Panc1 (cell line): ENCODE data around the gene CLDN11. TPM values are rescaled to one million over a fixed set of nuclear protein-coding genes. Genes with fewer than 3 reads are reported as not detected.

Source experiments
- ATAC-seq: fragments of 200-7000 bp; cut with Tn5 transposase; 2 replicates; pipeline ENCODE4 v1.9.1; 2020; ENCODE audit warnings: mild to moderate bottlenecking, moderate library complexity
- BruUV-seq: library from RNA; stranded (reverse); fragments of 400-500 nt; replicated peaks from 2 replicates; lab custom pipeline; 2021; lab: Mats Ljungman, UMichigan
- CTCF ChIA-PET: fragments of 300-600 bp; sonication (Branson Sonifier 250); formaldehyde crosslinking; loops from one replicate; lab custom pipeline; 2022; ENCODE audit warnings: antibody characterized with exemption; lab: Charles Lee
- POLR2A ChIA-PET: fragments of 300-600 bp; sonication (Branson Sonifier 250); formaldehyde crosslinking; loops from one replicate; lab custom pipeline; 2022; ENCODE audit warnings: antibody characterized with exemption; lab: Charles Lee
- DNase-seq: peaks from one replicate; pipeline ENCODE4 v3.0.0-alpha.2; 2010; ENCODE audit warnings: low read depth, low spot score
- H3K27ac ChIP-seq: 2 replicates; pipeline ENCODE4 v1.5.1; 2011; ENCODE audit warnings: mild to moderate bottlenecking, low read length, inconsistent platforms
- H3K27me3 ChIP-seq: fragments of 200-500 bp; sonication (Bioruptor generic); 2 replicates; pipeline ENCODE4 v1.6.0; 2014; ENCODE audit warnings: low read length, inconsistent platforms; ENCODE audit not compliant: control insufficient read depth, insufficient read depth
- H3K36me3 ChIP-seq: fragments of 200-500 bp; sonication (Bioruptor generic); 2 replicates; pipeline ENCODE4 v1.5.1; 2014; ENCODE audit warnings: inconsistent platforms, mild to moderate bottlenecking, low read length, moderate library complexity; ENCODE audit not compliant: control insufficient read depth, insufficient read depth
- H3K4me1 ChIP-seq: 2 replicates; pipeline ENCODE4 v1.5.1; 2011; ENCODE audit warnings: inconsistent platforms, mild to moderate bottlenecking, low read length, moderate library complexity; ENCODE audit not compliant: control insufficient read depth, insufficient read depth
- H3K4me3 ChIP-seq, 2 experiments: 2 replicates each; pipeline ENCODE4 v1.5.1; 2011 to 2012; ENCODE audit warnings: low read depth in 2 of 2, low read length in 2 of 2, mild to moderate bottlenecking in 2 of 2, inconsistent platforms in 1 of 2, moderate library complexity in 1 of 2
- H3K9me3 ChIP-seq: fragments of 200-500 bp; sonication (Bioruptor generic); 2 replicates; pipeline ENCODE4 v1.5.1; 2014; ENCODE audit warnings: low read depth, mild to moderate bottlenecking, inconsistent platforms, low read length, moderate library complexity; ENCODE audit not compliant: control insufficient read depth, insufficient read depth
- CTCF ChIP-seq: fragments of 450-650 bp; IDR thresholded peaks from 2 replicates; pipeline ENCODE4 v1.5.1; 2017; ENCODE audit warnings: mild to moderate bottlenecking
- POLR2AphosphoS5 ChIP-seq: IDR thresholded peaks from 2 replicates; pipeline ENCODE4 v1.6.1; 2012; ENCODE audit warnings: mild to moderate bottlenecking, low read depth, low read length, moderate library complexity
- REST ChIP-seq, 2 experiments: IDR thresholded peaks; 2 replicates each; pipeline ENCODE4 v1.6.1; 2011 to 2012; ENCODE audit warnings: low read depth in 2 of 2, control low read depth in 1 of 2, low read length in 1 of 2, mild to moderate bottlenecking in 1 of 2, moderate library complexity in 1 of 2; ENCODE audit not compliant: insufficient read depth in 1 of 2
- SIN3A ChIP-seq: IDR thresholded peaks from 2 replicates; pipeline ENCODE4 v1.6.1; 2012; ENCODE audit warnings: low read depth, mild to moderate bottlenecking, low read length, moderate library complexity, borderline replicate concordance; ENCODE audit not compliant: insufficient read depth
- TCF7L2 ChIP-seq: IDR thresholded peaks from 2 replicates; pipeline ENCODE4 v1.6.1; 2011; ENCODE audit warnings: mild to moderate bottlenecking, low read depth, low read length, inconsistent platforms
- in situ Hi-C: cut with HindIII; loops from 2 replicates; pipeline ENCODE4 v1.10.0; 2016; ENCODE audit warnings: low sequenced_read_pairs, low pct_unique_long_range_greater_than_20kb
- intact Hi-C: fragments of 100-400 bp; cut with micrococcal nuclease; formaldehyde crosslinking; loops from one replicate; pipeline ENCODE4 v1.10.0; 2022; ENCODE audit not compliant: unreplicated experiment
- total RNA-seq: library from RNA; stranded (reverse); gene quantifications from one replicate; pipeline ENCODE4 v1.2.1, GENCODE V29; 2021; ENCODE audit not compliant: unreplicated experiment

The CLDN11 gene
- total RNA-seq, 1 experiment from 2014 or later, result 1.9 TPM

- Histone ChIP-seq H3K4me1 (no peaks in the 10 kb centered on the region), H3K27me3 (peaks cover 2% of the 10 kb centered on the region; the same call in 1 of the 2 replicates), H3K9me3 (no peaks in the 10 kb centered on the region), H3K27ac (no peak overlapping the region), H3K4me3 (no peak overlapping the region), H3K36me3 (no peaks in the 10 kb centered on the region)
- DNase-seq (no peak), ATAC-seq (no peak)
- no TSS peak for BruUV-seq
- POLR2A ChIA-PET, result no interaction called here
- in situ Hi-C loops, result no loop called here
- CTCF ChIA-PET, result no interaction called here
- TF ChIP-seq REST (IDR thresholded peaks at IDR 0.05; ENCODE audit: insufficient read depth in 1 of 2, low read depth in 2 of 2, low read length in 1 of 2), result no peak
- no peak for TF ChIP-seq POLR2AphosphoS5
- TF ChIP-seq SIN3A, result no peak
- no peak for TF ChIP-seq CTCF
- TF ChIP-seq TCF7L2, result no peak
- intact Hi-C loops, result no loop called here
Observed at GRCh38 chr3:170440344-170440743, 21.7 kb downstream of the CLDN11 start.

GRCh38 chr3:170441412-170441811 lies 22.7 kb downstream of the CLDN11 start:
- Histone ChIP-seq H3K36me3 (no peaks in the 10 kb centered on the region), H3K27ac (no peak overlapping the region), H3K9me3 (no peaks in the 10 kb centered on the region), H3K27me3 (peaks cover 2% of the 10 kb centered on the region; the same call in 1 of the 2 replicates), H3K4me3 (no peak overlapping the region), H3K4me1 (no peaks in the 10 kb centered on the region)
- TF ChIP-seq CTCF (no peak), SIN3A (no peak), TCF7L2 (no peak), REST (IDR thresholded peaks at IDR 0.05; ENCODE audit: insufficient read depth in 1 of 2, low read depth in 2 of 2, low read length in 1 of 2) (no peak), POLR2AphosphoS5 (no peak)
- ChIA-PET POLR2A (no interaction called here), CTCF (no interaction called here)
- ATAC-seq, result no peak
- intact Hi-C loops, result no loop called here
- in situ Hi-C loops, result no loop called here
- no peak for DNase-seq
- BruUV-seq, result no TSS peak
